ENCODE data around the gene IPO11. TPM values are rescaled to one million over a fixed set of nuclear protein-coding genes. Genes with fewer than 3 reads are reported as not detected.

The IPO11 gene
- total RNA-seq, 6 experiments from 2014 or later, result 33.4 to 43.3 (median 38.4) TPM

- Mint-ChIP-seq H3K9me3 (peaks cover 5% of the 10 kb centered on the region; the same call in 1 of the 2 replicates), H3K4me1 (ENCODE audit: low read depth) (peaks cover 10% of the 10 kb centered on the region), H3K4me3 (no peak overlapping the region), H3K36me3 (ENCODE audit: low read depth) (no peaks in the 10 kb centered on the region; the same call in 1 of the 2 replicates), H3K27ac (no peak overlapping the region), H3K27me3 (ENCODE audit: insufficient read depth) (peaks cover 3% of the 10 kb centered on the region)
- no peak for DNase-seq
- TF ChIP-seq, protein P1, sequence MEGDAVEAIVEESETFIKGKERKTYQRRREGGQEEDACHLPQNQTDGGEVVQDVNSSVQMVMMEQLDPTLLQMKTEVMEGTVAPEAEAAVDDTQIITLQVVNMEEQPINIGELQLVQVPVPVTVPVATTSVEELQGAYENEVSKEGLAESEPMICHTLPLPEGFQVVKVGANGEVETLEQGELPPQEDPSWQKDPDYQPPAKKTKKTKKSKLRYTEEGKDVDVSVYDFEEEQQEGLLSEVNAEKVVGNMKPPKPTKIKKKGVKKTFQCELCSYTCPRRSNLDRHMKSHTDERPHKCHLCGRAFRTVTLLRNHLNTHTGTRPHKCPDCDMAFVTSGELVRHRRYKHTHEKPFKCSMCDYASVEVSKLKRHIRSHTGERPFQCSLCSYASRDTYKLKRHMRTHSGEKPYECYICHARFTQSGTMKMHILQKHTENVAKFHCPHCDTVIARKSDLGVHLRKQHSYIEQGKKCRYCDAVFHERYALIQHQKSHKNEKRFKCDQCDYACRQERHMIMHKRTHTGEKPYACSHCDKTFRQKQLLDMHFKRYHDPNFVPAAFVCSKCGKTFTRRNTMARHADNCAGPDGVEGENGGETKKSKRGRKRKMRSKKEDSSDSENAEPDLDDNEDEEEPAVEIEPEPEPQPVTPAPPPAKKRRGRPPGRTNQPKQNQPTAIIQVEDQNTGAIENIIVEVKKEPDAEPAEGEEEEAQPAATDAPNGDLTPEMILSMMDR (IDR thresholded peaks at IDR 0.05), result no peak
These were observed 236.5 kb downstream of the IPO11 start for GRCh38 chr5:62649025-62649424.

DNA sequence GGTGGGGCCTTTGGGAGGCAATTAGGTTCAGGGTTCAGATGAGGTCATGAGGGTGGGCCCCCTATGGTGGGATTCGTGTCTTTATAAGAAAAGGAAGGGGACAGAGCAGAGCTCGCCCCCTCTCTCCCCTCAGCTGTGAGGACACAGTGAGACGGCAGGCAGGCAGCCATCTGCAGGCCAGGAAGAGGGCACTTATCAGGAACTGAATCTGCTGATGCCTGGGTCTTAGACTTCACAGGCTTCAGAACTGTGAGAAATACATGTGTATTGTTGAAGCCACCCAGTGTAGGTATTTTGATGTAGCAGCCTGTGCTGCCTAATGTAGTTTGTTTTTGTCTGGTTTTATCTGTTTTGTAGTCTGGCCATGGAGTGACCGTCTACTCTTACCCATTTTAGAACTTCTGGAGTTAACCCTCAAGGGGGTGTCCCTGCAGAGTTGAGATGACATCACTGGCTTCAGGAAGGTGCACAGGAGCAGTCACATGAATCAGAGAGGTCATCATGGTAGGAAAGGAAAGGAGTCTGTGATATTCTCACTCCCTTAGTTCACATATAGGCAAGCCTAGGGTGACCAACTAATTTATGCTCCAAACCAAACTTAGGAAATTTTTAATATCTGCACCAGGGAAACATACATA lies 237.0 kb downstream of the IPO11 start:
- peaks cover 5% of the 10 kb centered on the region; the same call in 1 of the 2 replicates for H3K9me3 Mint-ChIP-seq
- H3K27me3 Mint-ChIP-seq (ENCODE audit: insufficient read depth), result peaks cover 3% of the 10 kb centered on the region
- H3K4me3 Mint-ChIP-seq, result no peak overlapping the region
- DNase-seq, result no peak
- H3K27ac Mint-ChIP-seq, result no peak overlapping the region
- no peaks in the 10 kb centered on the region; the same call in 1 of the 2 replicates for H3K36me3 Mint-ChIP-seq (ENCODE audit: low read depth)
- H3K4me1 Mint-ChIP-seq (ENCODE audit: low read depth), result peaks cover 10% of the 10 kb centered on the region
- TF ChIP-seq, protein P1 (IDR thresholded peaks at IDR 0.05), result no peak

DNA sequence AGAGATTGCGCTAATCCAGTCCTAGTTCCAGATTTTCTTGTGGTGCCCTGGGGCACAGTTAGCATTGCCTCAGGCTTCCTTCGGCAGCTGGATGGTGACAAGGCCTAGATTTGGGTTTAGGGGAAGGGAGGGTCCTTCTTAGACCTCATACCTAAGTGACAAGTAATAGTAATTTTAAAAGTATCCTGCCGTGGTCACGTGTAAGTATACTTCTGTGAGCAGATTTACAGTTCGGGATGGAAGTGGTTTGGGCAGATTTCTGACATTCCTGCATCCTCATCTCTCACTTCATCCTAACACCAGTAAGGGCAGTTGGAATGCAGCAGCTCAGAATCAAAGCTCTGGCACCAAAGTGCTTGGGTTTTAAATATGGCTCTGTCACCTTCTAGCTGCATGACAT lies 237.6 kb downstream of the IPO11 start:
- TF ChIP-seq, protein P1 (IDR thresholded peaks at IDR 0.05), result no peak
- Mint-ChIP-seq H3K27me3 (ENCODE audit: insufficient read depth) (peaks cover 3% of the 10 kb centered on the region), H3K27ac (no peak overlapping the region), H3K36me3 (ENCODE audit: low read depth) (no peaks in the 10 kb centered on the region; the same call in 1 of the 2 replicates), H3K4me1 (ENCODE audit: low read depth) (peaks cover 10% of the 10 kb centered on the region), H3K4me3 (no peak overlapping the region), H3K9me3 (peaks cover 8% of the 10 kb centered on the region)
- DNase-seq, result peak; percentile 8

GRCh38 chr5:62652225-62652624 lies 239.7 kb downstream of the IPO11 start:
- no peak overlapping the region for H3K4me3 Mint-ChIP-seq
- H3K9me3 Mint-ChIP-seq, result peaks cover 13% of the 10 kb centered on the region
- peaks cover 3% of the 10 kb centered on the region for H3K27me3 Mint-ChIP-seq (ENCODE audit: insufficient read depth)
- DNase-seq, result no peak
- H3K27ac Mint-ChIP-seq, result no peak overlapping the region
- TF ChIP-seq, protein P1 (IDR thresholded peaks at IDR 0.05), result no peak
- peaks cover 10% of the 10 kb centered on the region for H3K4me1 Mint-ChIP-seq (ENCODE audit: low read depth)
- H3K36me3 Mint-ChIP-seq (ENCODE audit: low read depth), result no peaks in the 10 kb centered on the region; the same call in 1 of the 2 replicates

DNA sequence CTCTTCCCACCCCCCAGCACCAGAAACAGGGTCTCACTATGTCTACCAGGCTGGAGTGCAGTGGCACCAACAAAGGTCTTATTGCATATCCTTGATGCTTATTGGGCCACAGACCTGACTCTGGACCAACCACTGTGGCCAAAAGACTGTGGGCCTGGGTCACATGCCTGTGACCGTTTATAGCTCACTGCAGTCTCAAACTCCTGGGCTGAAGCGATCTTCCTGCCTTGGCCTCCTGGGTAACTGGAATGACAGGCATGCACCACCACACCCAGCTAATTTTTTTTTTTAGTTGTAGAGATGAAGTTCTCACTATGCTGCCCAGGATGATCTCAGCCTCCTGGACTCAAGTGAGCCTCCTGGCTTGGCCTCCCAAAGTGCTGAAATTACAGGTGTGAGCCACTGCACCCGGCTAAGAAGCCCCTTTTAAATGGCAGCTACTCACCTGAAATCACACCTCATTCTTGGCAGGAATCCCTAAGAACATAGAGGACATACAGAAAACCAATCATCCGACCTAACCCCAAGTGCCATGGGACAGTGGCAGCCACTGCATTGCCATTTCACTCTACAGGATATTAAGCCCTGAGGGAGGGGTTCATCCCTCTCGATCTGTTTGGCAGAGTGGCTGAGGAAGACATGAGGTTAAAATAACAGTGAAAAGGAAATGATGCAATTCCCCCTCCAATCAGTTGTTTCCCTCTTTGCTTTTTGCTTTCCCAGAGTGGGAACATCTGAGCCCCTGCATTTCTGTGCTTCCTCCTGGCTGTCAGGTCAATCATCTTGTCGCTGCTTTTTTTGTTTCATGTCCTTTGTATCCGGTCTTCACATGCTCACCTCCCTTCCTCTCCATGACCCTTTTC lies 240.7 kb downstream of the IPO11 start:
- Mint-ChIP-seq H3K27me3 (ENCODE audit: insufficient read depth) (peaks cover 3% of the 10 kb centered on the region), H3K36me3 (ENCODE audit: low read depth) (no peaks in the 10 kb centered on the region; the same call in 1 of the 2 replicates), H3K27ac (no peak overlapping the region), H3K4me3 (no peak overlapping the region), H3K4me1 (ENCODE audit: low read depth) (peaks cover 10% of the 10 kb centered on the region), H3K9me3 (peaks cover 13% of the 10 kb centered on the region)
- TF ChIP-seq, protein P1 (IDR thresholded peaks at IDR 0.05), result no peak
- DNase-seq, result no peak

Measured in HFFc6 (cell line).